NCI-H2171 treated with DMSO at 0.1 percent for 48 hours (cell line): Measurements from ENCODE around the gene RORC.
"Not testable (repeated sequence)": the region's sequence is repeated elsewhere in the genome, so short reads cannot be mapped to it uniquely, and the experiment has no call there.

Source experiments
- DNase-seq: peaks from one replicate; lab custom pipeline; 2025; lab: John Stamatoyannopoulos, UW

The RORC gene

GRCh38 chr1:151774256-151774922 is 57.2 kb downstream of the RORC start:
- no peak for DNase-seq

DNA sequence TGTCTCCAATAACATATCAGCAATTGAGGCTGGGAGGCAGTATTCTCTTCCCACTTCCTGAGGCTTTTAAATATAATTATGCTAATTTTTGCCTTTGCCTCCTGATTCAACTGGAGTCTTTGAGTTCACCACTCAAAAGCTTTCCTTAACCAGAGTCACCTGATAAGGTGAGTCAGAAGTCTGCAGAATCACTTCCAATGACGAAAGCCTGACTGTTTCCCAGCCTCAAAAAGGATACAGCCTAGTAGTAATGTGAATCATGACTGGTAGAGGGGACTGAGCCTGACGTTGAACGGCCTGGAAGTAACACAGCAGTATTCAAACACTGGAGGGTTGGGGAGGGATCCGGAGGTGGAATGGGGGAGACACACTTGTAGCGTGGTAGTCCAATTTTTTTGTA is 57.9 kb downstream of the RORC start:
- no peak for DNase-seq

DNA sequence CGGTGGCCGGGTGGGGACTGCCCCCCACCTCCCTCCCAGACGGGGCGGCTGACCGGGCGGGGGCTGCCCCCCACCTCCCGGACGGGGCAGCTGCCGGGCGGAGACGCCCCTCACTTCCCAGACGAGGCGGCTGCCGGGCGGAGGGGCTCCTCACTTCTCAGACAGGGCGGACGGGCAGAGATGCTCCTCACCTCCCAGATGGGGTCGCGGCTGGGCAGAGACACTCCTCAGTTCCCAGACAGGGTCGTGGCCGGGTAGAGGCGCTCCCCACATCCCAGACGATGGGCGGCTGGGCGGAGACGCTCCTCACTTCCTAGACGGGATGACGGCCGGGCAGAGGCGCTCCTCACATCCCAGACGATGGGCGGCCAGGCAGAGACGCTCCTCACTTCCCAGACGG is 62.3 kb downstream of the RORC start:
- not testable (repeated sequence) for DNase-seq

DNA sequence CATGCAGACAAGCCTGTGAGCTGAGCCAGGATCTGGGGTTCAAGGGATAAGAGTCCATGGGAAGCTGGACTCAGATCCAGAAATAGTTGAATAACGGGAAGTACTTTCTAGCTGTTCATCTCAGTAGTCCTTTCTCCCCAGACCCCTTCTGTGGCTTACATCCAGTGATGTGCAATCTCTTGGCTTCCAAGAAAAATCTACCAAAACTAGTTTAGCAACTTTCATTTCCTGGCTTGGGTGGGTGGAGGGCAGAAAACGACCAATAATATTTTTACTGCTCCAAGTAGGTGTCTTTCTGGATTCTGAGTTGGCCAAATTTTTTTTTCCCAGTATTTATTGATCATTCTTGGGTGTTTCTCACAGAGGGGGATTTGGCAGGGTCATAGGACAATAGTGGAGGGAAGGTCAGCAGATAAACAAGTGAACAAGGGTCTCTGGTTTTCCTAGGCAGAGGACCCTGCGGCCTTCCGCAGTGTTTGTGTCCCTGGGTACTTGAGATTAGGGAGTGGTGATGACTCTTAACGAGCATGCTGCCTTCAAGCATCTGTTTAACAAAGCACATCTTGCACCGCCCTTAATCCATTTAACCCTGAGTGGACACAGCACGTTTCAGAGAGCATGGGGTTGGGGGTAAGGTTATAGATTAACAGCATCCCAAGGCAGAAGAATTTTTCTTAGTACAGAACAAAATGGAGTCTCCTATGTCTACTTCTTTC is 63.1 kb downstream of the RORC start:
- DNase-seq, result not testable (repeated sequence)

GRCh38 chr1:151763990-151764389 is 67.6 kb downstream of the RORC start:
- DNase-seq, result no peak

DNA sequence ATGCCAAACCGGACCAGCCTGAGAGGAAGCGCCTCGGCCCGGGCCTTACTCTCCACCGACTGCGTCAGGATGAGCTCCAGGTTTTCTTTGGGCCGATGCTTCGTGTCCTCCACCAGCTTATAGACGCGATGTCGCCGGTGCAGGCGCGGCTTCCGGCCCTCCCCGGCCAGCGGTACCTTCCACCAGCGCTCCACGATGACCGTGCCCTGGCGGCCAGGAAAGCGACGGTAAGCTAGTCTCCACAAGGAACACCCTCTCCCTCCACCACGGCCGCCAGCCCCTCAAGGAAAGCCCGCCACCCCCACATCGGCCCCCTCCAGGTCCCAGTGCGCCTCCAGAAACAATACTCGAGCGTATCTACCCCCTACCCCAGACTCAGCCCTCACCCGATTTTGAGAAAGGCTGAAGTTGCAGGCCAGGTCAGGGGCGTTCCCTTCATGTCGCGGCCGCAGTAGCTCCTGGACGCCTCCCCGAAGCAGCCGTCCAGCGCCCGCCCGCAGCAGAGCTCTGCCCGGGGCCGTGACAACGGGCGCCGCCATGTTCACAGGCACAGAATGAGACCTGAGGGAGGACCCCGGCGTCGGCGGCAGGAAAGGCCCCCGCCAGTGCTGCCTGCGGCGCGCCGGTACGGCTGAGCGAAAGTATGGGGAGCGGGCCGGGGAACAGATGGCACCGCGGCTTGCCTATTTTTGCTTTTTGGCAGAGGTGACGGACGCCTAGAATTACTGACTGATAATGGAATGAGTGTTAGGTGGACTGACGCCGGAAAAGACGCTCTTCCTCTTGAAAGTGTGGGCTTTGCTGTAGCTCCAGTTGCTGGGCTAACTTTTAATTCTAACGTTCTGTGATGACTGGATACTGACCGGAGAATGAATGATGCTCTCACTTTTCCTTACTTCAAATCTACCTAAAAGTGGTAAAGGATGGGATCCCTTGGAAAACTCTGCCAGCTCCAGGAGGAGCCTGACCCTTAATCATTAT is 68.4 kb downstream of the RORC start, which contains the start of gene MRPL9:
Gene MRPL9 (minus strand): TSS at position 556 of the 981 bp plus-strand sequence. CDS start 17 bp downstream, at position 539.
- DNase-seq, result peak; percentile 91

DNA sequence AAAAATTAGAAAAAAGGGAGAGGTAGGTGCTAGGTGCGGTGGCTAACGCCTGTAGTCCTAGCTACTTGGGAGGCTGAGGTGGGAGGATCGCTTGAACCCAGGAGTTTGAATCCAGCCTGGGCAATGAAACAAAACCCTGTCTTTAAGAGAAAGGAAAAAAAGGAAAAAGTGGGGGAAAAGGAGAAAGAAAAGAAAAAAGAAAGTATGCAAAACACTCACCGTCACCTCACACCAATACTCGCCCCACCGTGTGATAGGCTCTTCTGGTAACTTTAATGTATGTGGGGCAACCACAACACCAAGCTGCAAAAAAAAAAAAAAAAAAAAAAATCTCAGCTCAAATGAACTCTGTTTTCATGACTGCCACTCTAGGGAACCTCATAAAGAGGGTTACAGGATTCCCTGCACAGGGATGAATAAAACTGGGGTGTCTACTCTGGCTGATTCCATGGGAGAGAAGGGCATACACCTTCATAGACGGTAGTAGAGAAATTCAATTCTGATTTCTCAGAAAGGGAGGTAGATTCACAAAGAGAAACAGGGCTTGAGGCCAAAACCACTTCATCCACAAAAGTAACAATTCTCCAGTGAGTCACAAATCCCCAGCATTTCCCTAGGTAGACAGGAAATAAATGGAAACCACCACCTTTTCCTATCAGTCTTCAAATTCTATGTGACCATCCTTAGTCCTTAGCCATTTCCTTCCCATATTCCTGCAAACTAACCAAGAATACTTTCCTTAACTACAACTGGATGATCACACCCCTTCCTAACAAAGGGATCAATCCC is 70.8 kb downstream of the RORC start:
- no peak for DNase-seq

DNA sequence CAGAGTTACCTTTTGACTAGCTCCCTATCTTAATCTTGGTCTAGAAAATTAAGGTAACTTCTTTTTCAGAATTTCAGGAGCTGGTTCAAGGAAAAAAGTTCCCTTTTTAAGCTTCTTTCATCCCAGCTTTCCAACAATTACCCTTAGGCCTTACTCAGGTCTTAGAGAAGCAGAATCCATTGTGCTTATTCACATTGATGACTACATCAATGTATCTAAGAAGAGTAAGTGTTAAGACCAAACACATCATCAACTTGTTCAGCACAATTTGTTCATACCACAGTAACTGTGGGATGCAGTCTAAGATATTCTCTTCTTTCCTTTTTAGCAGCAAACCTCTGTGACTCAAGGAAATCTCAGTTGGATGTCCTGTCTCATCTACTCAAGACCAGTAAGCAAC is 72.4 kb downstream of the RORC start:
- no peak for DNase-seq

- no peak for DNase-seq
Observed at GRCh38 chr1:151756291-151756690, 75.3 kb downstream of the RORC start.
